Vagina (tissue), 2 donors: ENCODE results near the gene KCTD17. TPM values are rescaled to one million over a fixed set of nuclear protein-coding genes. Genes with fewer than 3 reads are reported as not detected.

Experiments used
- DNase-seq, 2 donors: peaks; one replicate each; pipeline ENCODE4 v3.0.0-alpha.2; 2017; ENCODE audit errors: extremely low spot score in 2 of 2
- H3K27ac ChIP-seq: fragments of 200-600 bp; sonication (generic); one replicate; pipeline ENCODE4 v1.5.1; 2019
- H3K27me3 ChIP-seq: fragments of 200-600 bp; sonication (generic); one replicate; pipeline ENCODE4 v1.5.1; 2019
- H3K36me3 ChIP-seq, 2 donors: fragments of 200-600 bp; sonication (generic); one replicate each; pipeline ENCODE4 v1.5.1; 2017 to 2019
- H3K4me1 ChIP-seq: fragments of 200-600 bp; sonication (generic); one replicate; pipeline ENCODE4 v1.5.1; 2019
- H3K4me3 ChIP-seq, 2 donors: fragments of 200-600 bp; sonication (generic); 1 replicate in 1 of 2; 2 replicates in 1 of 2; pipeline ENCODE4 v1.5.1; 2016 to 2019
- H3K9me3 ChIP-seq: fragments of 200-600 bp; sonication (generic); one replicate; pipeline ENCODE4 v1.5.1; 2019
- CTCF ChIP-seq, 3 experiments: fragments of 450-650 bp in 2 of 3; fragments of 200-600 bp in 1 of 3; sonication (generic) in 1 of 3; IDR thresholded peaks; one replicate each; pipeline ENCODE4 v1.5.1; 2017 to 2019; ENCODE audit warnings: antibody characterized with exemption in 3 of 3, mild to moderate bottlenecking in 2 of 3, moderate library complexity in 2 of 3
- POLR2A ChIP-seq, 2 donors: fragments of 450-650 bp; IDR thresholded peaks; one replicate each; pipeline ENCODE4 v1.6.1; 2017; ENCODE audit warnings: antibody characterized with exemption in 2 of 2, mild to moderate bottlenecking in 2 of 2, moderate library complexity in 2 of 2
- POLR2AphosphoS5 ChIP-seq, 2 donors: sonication (generic); formaldehyde crosslinking; IDR thresholded peaks; one replicate each; pipeline ENCODE4 v1.9.0; 2017; ENCODE audit warnings: antibody characterized with exemption in 2 of 2, mild to moderate bottlenecking in 2 of 2, low read depth in 1 of 2; ENCODE audit not compliant: insufficient read depth in 1 of 2
- intact Hi-C: fragments of 100-400 bp; cut with DNase I; formaldehyde crosslinking; loops from one replicate; pipeline ENCODE4 v1.15.1; 2023
- total RNA-seq: library from RNA; depleted of rRNA; stranded (reverse); fragments of >200 nt; gene quantifications from one replicate; pipeline ENCODE4 v1.2.3, GENCODE V29; 2016

The KCTD17 gene
- total RNA-seq, 1 donor from 2014 or later = 27.5 TPM

GRCh38 chr22:37105990-37106389 is 54.4 kb downstream of the KCTD17 start:
- no peaks in the 10 kb centered on the region for H3K9me3 ChIP-seq
- no peak for DNase-seq
- no peak overlapping the region for H3K27ac ChIP-seq
- H3K27me3 ChIP-seq = no peaks in the 10 kb centered on the region
- TF ChIP-seq POLR2A (IDR thresholded peaks at IDR 0.05) (no peak), CTCF (IDR thresholded peaks at IDR 0.05) (no peak), POLR2AphosphoS5 (IDR thresholded peaks at IDR 0.05; ENCODE audit: insufficient read depth in 1 of 2, low read depth in 1 of 2) (no peak)
- intact Hi-C loops = no loop called here
- H3K4me3 ChIP-seq = no peak overlapping the region
- H3K4me1 ChIP-seq = no peaks in the 10 kb centered on the region
- no peaks in the 10 kb centered on the region for H3K36me3 ChIP-seq

GRCh38 chr22:37107816-37108621 is 56.5 kb downstream of the KCTD17 start:
- Histone ChIP-seq H3K36me3 (no peaks in the 10 kb centered on the region), H3K9me3 (no peaks in the 10 kb centered on the region), H3K4me1 (no peaks in the 10 kb centered on the region), H3K4me3 (no peak overlapping the region), H3K27me3 (no peaks in the 10 kb centered on the region), H3K27ac (no peak overlapping the region)
- TF ChIP-seq POLR2AphosphoS5 (IDR thresholded peaks at IDR 0.05; ENCODE audit: insufficient read depth in 1 of 2, low read depth in 1 of 2) (no peak), CTCF (IDR thresholded peaks at IDR 0.05) (no peak), POLR2A (IDR thresholded peaks at IDR 0.05) (no peak)
- intact Hi-C loops = no loop called here
- DNase-seq = no peak

- H3K27me3 ChIP-seq = no peaks in the 10 kb centered on the region
- TF ChIP-seq POLR2AphosphoS5 (IDR thresholded peaks at IDR 0.05; ENCODE audit: insufficient read depth in 1 of 2, low read depth in 1 of 2) (no peak), POLR2A (IDR thresholded peaks at IDR 0.05) (no peak), CTCF (IDR thresholded peaks at IDR 0.05) (no peak)
- no peaks in the 10 kb centered on the region for H3K4me1 ChIP-seq
- H3K27ac ChIP-seq = no peak within 1 kb of the TSS
- no peak within 1 kb of the TSS for H3K4me3 ChIP-seq
- no peak for DNase-seq
- no peaks in the 10 kb centered on the region for H3K9me3 ChIP-seq
- H3K36me3 ChIP-seq = no peaks in the 10 kb centered on the region
- intact Hi-C loops = no loop called here
Measured at GRCh38 chr22:37109242-37109917, 57.8 kb downstream of the KCTD17 start, which contains the start of gene TMPRSS6. TSS of gene TMPRSS6 (minus strand) at chr22:37109713. CDS start at chr22:37103417, 6,296 bp downstream.

- Histone ChIP-seq H3K36me3 (no peaks in the 10 kb centered on the region), H3K27me3 (no peaks in the 10 kb centered on the region), H3K9me3 (no peaks in the 10 kb centered on the region), H3K4me1 (no peaks in the 10 kb centered on the region), H3K4me3 (no peak overlapping the region), H3K27ac (no peak overlapping the region)
- no peak for TF ChIP-seq POLR2AphosphoS5 (IDR thresholded peaks at IDR 0.05; ENCODE audit: insufficient read depth in 1 of 2, low read depth in 1 of 2)
- no peak for TF ChIP-seq POLR2A (IDR thresholded peaks at IDR 0.05)
- no peak for DNase-seq
- intact Hi-C loops = no loop called here
Measured at GRCh38 chr22:37111156-37111717, 59.7 kb downstream of the KCTD17 start.

- no peaks in the 10 kb centered on the region for H3K9me3 ChIP-seq
- H3K4me3 ChIP-seq = no peak overlapping the region
- H3K27ac ChIP-seq = no peak overlapping the region
- no peaks in the 10 kb centered on the region for H3K27me3 ChIP-seq
- DNase-seq = no peak
- no peak for TF ChIP-seq POLR2A (IDR thresholded peaks at IDR 0.05)
- TF ChIP-seq CTCF (IDR thresholded peaks at IDR 0.05) = no peak
- TF ChIP-seq POLR2AphosphoS5 (IDR thresholded peaks at IDR 0.05; ENCODE audit: insufficient read depth in 1 of 2, low read depth in 1 of 2) = no peak
- no peaks in the 10 kb centered on the region for H3K4me1 ChIP-seq
- intact Hi-C loops = no loop called here
- no peaks in the 10 kb centered on the region for H3K36me3 ChIP-seq
Measured at GRCh38 chr22:37112084-37112728, 60.7 kb downstream of the KCTD17 start.
